HAP-1 (cell line): Measurements from ENCODE around the gene AGPS.

ENCODE experiments used
- DNase-seq, 2 experiments: peaks; one replicate each; pipeline ENCODE4 v3.0.0-alpha.2; 2016 to 2020; ENCODE audit warnings: low spot score in 2 of 2
- H3K27me3 ChIP-seq: fragments of 250-450 bp; sonication (Bioruptor Pico); 2 replicates; pipeline ENCODE4 v1.5.1; 2020; ENCODE audit warnings: low read depth, mild to moderate bottlenecking, moderate library complexity
- H3K36me3 ChIP-seq: fragments of 250-450 bp; sonication (Bioruptor Pico); replicated peaks from 2 replicates; pipeline ENCODE4 v1.5.1; 2020; ENCODE audit warnings: mild to moderate bottlenecking
- H3K4me1 ChIP-seq: fragments of 250-450 bp; sonication (Bioruptor Pico); 2 replicates; pipeline ENCODE4 v1.5.1; 2020; ENCODE audit warnings: mild to moderate bottlenecking
- H3K4me3 ChIP-seq: fragments of 250-450 bp; sonication (Bioruptor Pico); 2 replicates; pipeline ENCODE4 v1.5.1; 2020; ENCODE audit warnings: mild to moderate bottlenecking, moderate library complexity
- H3K9me3 ChIP-seq: fragments of 250-450 bp; sonication (Bioruptor Pico); 2 replicates; pipeline ENCODE4 v1.5.1; 2020; ENCODE audit warnings: mild to moderate bottlenecking, moderate library complexity
- in situ Hi-C: fragments of 300-500 bp; cut with MboI; formaldehyde crosslinking; loops from 3 replicates; pipeline ENCODE4 v1.14.3; 2020; ENCODE audit warnings: low sequenced_read_pairs, inconsistent platforms, mixed read lengths

Gene AGPS

GRCh38 chr2:177519534-177520115 lies 127.1 kb downstream of the AGPS start:
- in situ Hi-C loops: no loop called here
- no peak for DNase-seq
- Histone ChIP-seq H3K36me3 (no peaks in the 10 kb centered on the region), H3K4me1 (peaks cover 27% of the 10 kb centered on the region), H3K9me3 (no peaks in the 10 kb centered on the region), H3K4me3 (no peak overlapping the region), H3K27me3 (no peaks in the 10 kb centered on the region)

- in situ Hi-C loops: no loop called here
- no peaks in the 10 kb centered on the region for H3K9me3 ChIP-seq
- H3K27me3 ChIP-seq: no peaks in the 10 kb centered on the region
- peaks cover 24% of the 10 kb centered on the region for H3K4me1 ChIP-seq
- H3K4me3 ChIP-seq: no peak overlapping the region
- H3K36me3 ChIP-seq: no peaks in the 10 kb centered on the region
- DNase-seq: no peak
Observed at GRCh38 chr2:177520324-177520723, 127.8 kb downstream of the AGPS start.

- Histone ChIP-seq H3K27me3 (no peaks in the 10 kb centered on the region), H3K36me3 (no peaks in the 10 kb centered on the region), H3K4me1 (peaks cover 31% of the 10 kb centered on the region), H3K4me3 (no peak overlapping the region), H3K9me3 (no peaks in the 10 kb centered on the region)
- in situ Hi-C loops: no loop called here
- no peak for DNase-seq
Observed at GRCh38 chr2:177523781-177524180, 131.2 kb downstream of the AGPS start.

- no peak overlapping the region for H3K4me3 ChIP-seq
- H3K27me3 ChIP-seq: no peaks in the 10 kb centered on the region
- no peak for DNase-seq
- peaks cover 47% of the 10 kb centered on the region for H3K4me1 ChIP-seq
- in situ Hi-C loops: no loop called here
- no peaks in the 10 kb centered on the region for H3K9me3 ChIP-seq
- no peaks in the 10 kb centered on the region for H3K36me3 ChIP-seq
Observed at GRCh38 chr2:177525351-177525924, 132.9 kb downstream of the AGPS start.

GRCh38 chr2:177528351-177528933 lies 135.9 kb downstream of the AGPS start:
- H3K4me3 ChIP-seq: no peak overlapping the region
- DNase-seq: peak in 1 of 2 experiments; percentile 100
- in situ Hi-C loops: no loop called here
- no peaks in the 10 kb centered on the region for H3K36me3 ChIP-seq
- H3K27me3 ChIP-seq: no peaks in the 10 kb centered on the region
- H3K4me1 ChIP-seq: peaks cover 59% of the 10 kb centered on the region
- H3K9me3 ChIP-seq: no peaks in the 10 kb centered on the region

- in situ Hi-C loops: no loop called here
- H3K4me3 ChIP-seq: no peak overlapping the region
- H3K4me1 ChIP-seq: peaks cover 59% of the 10 kb centered on the region
- DNase-seq: no peak
- H3K27me3 ChIP-seq: no peaks in the 10 kb centered on the region
- no peaks in the 10 kb centered on the region for H3K9me3 ChIP-seq
- H3K36me3 ChIP-seq: no peaks in the 10 kb centered on the region
Observed at GRCh38 chr2:177529166-177529565, 136.6 kb downstream of the AGPS start.

GRCh38 chr2:177530561-177530960 lies 138.0 kb downstream of the AGPS start:
- in situ Hi-C loops: no loop called here
- no peaks in the 10 kb centered on the region for H3K36me3 ChIP-seq

GRCh38 chr2:177531706-177532105 lies 139.1 kb downstream of the AGPS start:
- H3K27me3 ChIP-seq: no peaks in the 10 kb centered on the region
- H3K4me3 ChIP-seq: no peak overlapping the region
- in situ Hi-C loops: no loop called here
- DNase-seq: no peak
- no peaks in the 10 kb centered on the region for H3K36me3 ChIP-seq
- peaks cover 62% of the 10 kb centered on the region for H3K4me1 ChIP-seq
- no peaks in the 10 kb centered on the region for H3K9me3 ChIP-seq

More at GRCh38 chr2:177530561-177530960, 138.0 kb downstream of the AGPS start:
- H3K4me1 ChIP-seq: peaks cover 60% of the 10 kb centered on the region
- H3K27me3 ChIP-seq: no peaks in the 10 kb centered on the region
- no peaks in the 10 kb centered on the region for H3K9me3 ChIP-seq
- no peak overlapping the region for H3K4me3 ChIP-seq
- DNase-seq: peak in 1 of 2 experiments; percentile 60

GRCh38 chr2:177532567-177532966 lies 140.0 kb downstream of the AGPS start:
- H3K9me3 ChIP-seq: no peaks in the 10 kb centered on the region
- no peaks in the 10 kb centered on the region for H3K27me3 ChIP-seq
- DNase-seq: no peak
- H3K36me3 ChIP-seq: no peaks in the 10 kb centered on the region
- no peak overlapping the region for H3K4me3 ChIP-seq
- in situ Hi-C loops: no loop called here
- peaks cover 60% of the 10 kb centered on the region for H3K4me1 ChIP-seq

GRCh38 chr2:177533253-177533652 lies 140.7 kb downstream of the AGPS start:
- in situ Hi-C loops: no loop called here
- Histone ChIP-seq H3K27me3 (no peaks in the 10 kb centered on the region), H3K4me1 (peaks cover 61% of the 10 kb centered on the region), H3K36me3 (no peaks in the 10 kb centered on the region), H3K9me3 (no peaks in the 10 kb centered on the region), H3K4me3 (no peak overlapping the region)
- DNase-seq: no peak

- Histone ChIP-seq H3K4me1 (peaks cover 62% of the 10 kb centered on the region), H3K9me3 (no peaks in the 10 kb centered on the region), H3K4me3 (no peak overlapping the region), H3K27me3 (no peaks in the 10 kb centered on the region), H3K36me3 (no peaks in the 10 kb centered on the region)
- in situ Hi-C loops: no loop called here
- no peak for DNase-seq
Observed at GRCh38 chr2:177535000-177535399, 142.4 kb downstream of the AGPS start.

GRCh38 chr2:177535958-177536504 lies 143.5 kb downstream of the AGPS start:
- in situ Hi-C loops: no loop called here
- no peaks in the 10 kb centered on the region for H3K9me3 ChIP-seq

GRCh38 chr2:177537213-177537612 lies 144.6 kb downstream of the AGPS start:
- Histone ChIP-seq H3K27me3 (no peaks in the 10 kb centered on the region), H3K9me3 (no peaks in the 10 kb centered on the region), H3K36me3 (no peaks in the 10 kb centered on the region), H3K4me1 (peaks cover 68% of the 10 kb centered on the region), H3K4me3 (no peak overlapping the region)
- in situ Hi-C loops: no loop called here
- DNase-seq: peak in 1 of 2 experiments; percentile 93

More at GRCh38 chr2:177535958-177536504, 143.5 kb downstream of the AGPS start:
- Histone ChIP-seq H3K4me3 (no peak overlapping the region), H3K27me3 (no peaks in the 10 kb centered on the region), H3K36me3 (no peaks in the 10 kb centered on the region), H3K4me1 (peaks cover 62% of the 10 kb centered on the region)
- peak; percentile 47 to 74 for DNase-seq

- in situ Hi-C loops: no loop called here
- no peak overlapping the region for H3K4me3 ChIP-seq
- DNase-seq: peak; percentile 49 to 85
- H3K27me3 ChIP-seq: no peaks in the 10 kb centered on the region
- peaks cover 72% of the 10 kb centered on the region for H3K4me1 ChIP-seq
- no peaks in the 10 kb centered on the region for H3K9me3 ChIP-seq
- H3K36me3 ChIP-seq: no peaks in the 10 kb centered on the region
Observed at GRCh38 chr2:177537636-177538035, 145.1 kb downstream of the AGPS start.
